KMS-11 (cell line): ENCODE data around the gene AP1B1.

Source experiments
- H2AFZ ChIP-seq: fragments of 200-600 bp; sonication (generic); 2 replicates; pipeline ENCODE4 v1.6.1; 2016; ENCODE audit warnings: antibody characterized with exemption, mixed run types, low read depth
- H3K27ac ChIP-seq: fragments of 200-600 bp; sonication (generic); 2 replicates; pipeline ENCODE4 v1.6.1; 2016; ENCODE audit warnings: mild to moderate bottlenecking, mixed run types
- H3K27me3 ChIP-seq: fragments of 200-600 bp; sonication (generic); 2 replicates; pipeline ENCODE4 v1.6.1; 2017; ENCODE audit warnings: mild to moderate bottlenecking, low read depth, mixed run types, moderate library complexity; ENCODE audit not compliant: insufficient read depth
- H3K36me3 ChIP-seq: fragments of 200-600 bp; sonication (generic); 2 replicates; pipeline ENCODE4 v1.6.1; 2017; ENCODE audit warnings: mild to moderate bottlenecking, mixed run types; ENCODE audit not compliant: insufficient read depth
- H3K4me1 ChIP-seq: fragments of 200-600 bp; sonication (generic); 2 replicates; pipeline ENCODE4 v1.6.1; 2016; ENCODE audit warnings: mild to moderate bottlenecking, low read depth, mixed run types; ENCODE audit not compliant: poor library complexity, severe bottlenecking
- H3K4me2 ChIP-seq: fragments of 200-600 bp; sonication (generic); 2 replicates; pipeline ENCODE4 v1.7.0; 2016; ENCODE audit warnings: mild to moderate bottlenecking, mixed run types
- H3K4me3 ChIP-seq: fragments of 200-600 bp; sonication (generic); IDR thresholded peaks from 2 replicates; pipeline ENCODE4 v1.6.1; 2017; ENCODE audit warnings: low read depth, low read length, mixed read lengths; ENCODE audit not compliant: insufficient read depth
- H3K79me2 ChIP-seq: fragments of 200-600 bp; sonication (generic); 2 replicates; pipeline ENCODE4 v1.6.1; 2016; ENCODE audit warnings: low read depth, mixed run types; ENCODE audit not compliant: insufficient read depth
- H3K9ac ChIP-seq: fragments of 200-600 bp; sonication (generic); 2 replicates; pipeline ENCODE4 v1.6.1; 2016; ENCODE audit warnings: mild to moderate bottlenecking, mixed run types
- H4K20me1 ChIP-seq: fragments of 200-600 bp; sonication (generic); 2 replicates; pipeline ENCODE4 v1.6.1; 2016; ENCODE audit warnings: mild to moderate bottlenecking, mixed run types; ENCODE audit not compliant: insufficient read depth
- TF ChIP-seq, protein P1 (sequence below): fragments of 200-600 bp; sonication (generic); conservative IDR thresholded peaks from 2 replicates; pipeline ENCODE4 v1.6.1; 2017; ENCODE audit warnings: low read depth, mild to moderate bottlenecking, antibody characterized with exemption, low read length, moderate library complexity, mixed read lengths

The AP1B1 gene

DNA sequence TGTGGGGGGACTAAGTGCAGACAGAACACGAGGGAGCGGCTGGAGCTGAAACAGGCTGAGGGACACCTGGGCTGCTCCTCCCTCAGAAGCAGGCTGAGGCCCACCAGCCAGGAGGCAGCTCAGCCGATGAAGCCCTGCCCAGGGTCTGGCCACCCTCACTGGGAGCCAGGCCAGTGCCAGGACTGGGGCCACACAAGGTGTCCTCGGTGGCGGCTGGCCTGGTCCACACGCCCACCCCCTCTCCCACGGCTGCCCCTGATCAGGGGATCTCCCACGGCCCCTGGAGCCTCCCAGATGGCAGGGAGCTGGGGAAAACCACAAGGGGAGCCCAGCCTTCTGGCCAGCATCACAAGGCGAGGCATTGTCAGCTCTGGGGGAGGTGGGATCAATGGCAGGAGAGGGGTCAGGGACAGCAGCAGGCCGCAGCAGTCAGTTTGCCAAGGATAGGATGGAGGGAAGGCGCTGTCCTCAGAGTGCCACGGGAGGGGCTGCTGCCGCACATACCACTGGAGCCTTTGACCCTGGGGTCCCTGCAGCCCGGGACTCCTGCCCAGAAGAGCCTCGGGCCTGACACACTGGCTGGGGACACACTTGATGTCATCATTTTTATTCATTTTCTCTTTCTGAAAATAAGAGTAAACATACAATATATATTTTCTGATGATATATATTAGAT is 61.1 kb downstream of the AP1B1 start:
- H2AFZ ChIP-seq = no peak overlapping the region
- no peaks in the 10 kb centered on the region for H3K4me1 ChIP-seq
- TF ChIP-seq, protein P1, sequence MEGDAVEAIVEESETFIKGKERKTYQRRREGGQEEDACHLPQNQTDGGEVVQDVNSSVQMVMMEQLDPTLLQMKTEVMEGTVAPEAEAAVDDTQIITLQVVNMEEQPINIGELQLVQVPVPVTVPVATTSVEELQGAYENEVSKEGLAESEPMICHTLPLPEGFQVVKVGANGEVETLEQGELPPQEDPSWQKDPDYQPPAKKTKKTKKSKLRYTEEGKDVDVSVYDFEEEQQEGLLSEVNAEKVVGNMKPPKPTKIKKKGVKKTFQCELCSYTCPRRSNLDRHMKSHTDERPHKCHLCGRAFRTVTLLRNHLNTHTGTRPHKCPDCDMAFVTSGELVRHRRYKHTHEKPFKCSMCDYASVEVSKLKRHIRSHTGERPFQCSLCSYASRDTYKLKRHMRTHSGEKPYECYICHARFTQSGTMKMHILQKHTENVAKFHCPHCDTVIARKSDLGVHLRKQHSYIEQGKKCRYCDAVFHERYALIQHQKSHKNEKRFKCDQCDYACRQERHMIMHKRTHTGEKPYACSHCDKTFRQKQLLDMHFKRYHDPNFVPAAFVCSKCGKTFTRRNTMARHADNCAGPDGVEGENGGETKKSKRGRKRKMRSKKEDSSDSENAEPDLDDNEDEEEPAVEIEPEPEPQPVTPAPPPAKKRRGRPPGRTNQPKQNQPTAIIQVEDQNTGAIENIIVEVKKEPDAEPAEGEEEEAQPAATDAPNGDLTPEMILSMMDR = no peak
- H3K4me3 ChIP-seq = no peak overlapping the region
- no peaks in the 10 kb centered on the region for H3K79me2 ChIP-seq
- H3K36me3 ChIP-seq = no peaks in the 10 kb centered on the region
- H4K20me1 ChIP-seq = no peaks in the 10 kb centered on the region
- no peak overlapping the region for H3K27ac ChIP-seq
- H3K4me2 ChIP-seq = no peak overlapping the region
- H3K27me3 ChIP-seq = no peaks in the 10 kb centered on the region
- H3K9ac ChIP-seq = no peak overlapping the region

DNA sequence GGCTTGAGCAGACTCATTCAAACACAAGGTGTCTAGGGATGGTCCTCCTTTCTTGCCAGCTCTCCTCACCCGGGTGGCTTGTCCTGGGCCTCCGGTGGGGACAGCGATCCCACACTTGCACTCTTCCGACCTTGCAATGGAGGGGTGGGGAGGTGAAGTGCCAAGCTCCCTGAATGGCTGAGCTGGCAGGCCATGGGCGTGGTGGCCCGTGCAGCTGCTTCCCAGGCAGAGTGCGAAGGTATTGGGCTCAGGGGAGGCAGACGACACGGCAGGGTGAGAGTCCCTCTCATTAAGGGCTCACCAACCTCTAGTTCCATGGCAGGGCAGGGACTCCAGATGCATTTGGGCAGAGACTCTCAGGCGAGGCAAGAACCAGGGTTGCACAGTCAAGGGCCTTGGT is 61.9 kb downstream of the AP1B1 start:
- TF ChIP-seq, protein P1 = no peak
- Histone ChIP-seq H3K4me3 (no peak overlapping the region), H3K4me2 (no peak overlapping the region), H3K79me2 (no peaks in the 10 kb centered on the region), H4K20me1 (no peaks in the 10 kb centered on the region), H3K36me3 (no peaks in the 10 kb centered on the region), H3K27ac (no peak overlapping the region), H3K27me3 (no peaks in the 10 kb centered on the region), H3K4me1 (no peaks in the 10 kb centered on the region), H3K9ac (no peak overlapping the region), H2AFZ (no peak overlapping the region)

DNA sequence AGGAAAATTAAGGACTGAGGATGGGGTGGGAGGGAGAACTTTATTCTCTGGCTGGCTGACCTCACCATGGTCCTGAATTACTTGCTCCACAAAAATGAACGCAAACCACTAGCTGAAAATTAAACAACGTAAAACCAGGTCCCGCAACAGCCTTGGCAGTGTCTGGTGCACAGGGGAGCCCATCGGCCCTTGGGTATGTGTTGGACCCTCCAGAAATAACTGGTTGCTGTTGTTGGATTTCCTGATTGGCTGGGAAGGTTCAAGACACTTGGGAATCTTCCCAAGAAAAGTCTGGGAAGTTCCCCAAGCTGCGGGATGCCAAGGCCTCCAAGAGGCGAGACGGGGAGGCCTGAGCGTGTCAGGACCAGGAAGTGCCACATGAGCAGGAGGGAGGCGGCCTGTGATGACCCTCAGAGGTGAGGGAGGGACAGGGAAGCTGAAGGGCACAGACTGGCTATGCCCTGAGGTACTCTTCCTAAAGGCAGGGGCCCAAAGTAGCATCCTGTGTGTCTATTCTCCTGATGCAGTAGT is 62.5 kb downstream of the AP1B1 start:
- no peaks in the 10 kb centered on the region for H3K27me3 ChIP-seq
- H2AFZ ChIP-seq = no peak overlapping the region
- no peak overlapping the region for H3K4me2 ChIP-seq
- no peak overlapping the region for H3K27ac ChIP-seq
- no peaks in the 10 kb centered on the region for H3K36me3 ChIP-seq
- no peaks in the 10 kb centered on the region for H3K79me2 ChIP-seq
- no peak overlapping the region for H3K4me3 ChIP-seq
- TF ChIP-seq, protein P1 = no peak
- no peak overlapping the region for H3K9ac ChIP-seq
- no peaks in the 10 kb centered on the region for H3K4me1 ChIP-seq
- H4K20me1 ChIP-seq = no peaks in the 10 kb centered on the region

DNA sequence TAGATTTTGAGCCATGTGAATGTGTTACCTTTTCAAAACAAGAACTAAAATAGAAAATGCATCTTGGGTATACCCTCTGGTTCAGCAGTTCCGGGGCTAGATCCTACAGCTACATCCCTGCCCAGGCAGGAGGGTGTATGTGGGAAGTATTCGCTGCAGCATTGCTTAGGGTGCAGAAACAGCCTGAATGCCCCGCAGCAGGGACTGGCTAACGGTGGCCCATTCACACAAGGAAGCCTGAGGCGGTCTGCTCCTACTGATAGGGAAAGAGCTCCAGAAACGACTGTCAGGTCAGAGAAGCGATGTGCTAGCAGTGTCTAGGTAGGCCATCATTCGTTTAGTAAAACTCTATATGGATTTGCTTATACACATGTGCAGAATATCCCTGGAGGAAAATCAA is 63.0 kb downstream of the AP1B1 start:
- no peaks in the 10 kb centered on the region for H4K20me1 ChIP-seq
- H2AFZ ChIP-seq = no peak overlapping the region
- H3K4me1 ChIP-seq = no peaks in the 10 kb centered on the region
- H3K79me2 ChIP-seq = no peaks in the 10 kb centered on the region
- no peak overlapping the region for H3K9ac ChIP-seq
- no peaks in the 10 kb centered on the region for H3K36me3 ChIP-seq
- TF ChIP-seq, protein P1 = no peak
- H3K27ac ChIP-seq = no peak overlapping the region
- no peaks in the 10 kb centered on the region for H3K27me3 ChIP-seq
- no peak overlapping the region for H3K4me2 ChIP-seq
- no peak overlapping the region for H3K4me3 ChIP-seq
